Measurements from ENCODE around the gene SYT17.

SYT17 gene

DNA sequence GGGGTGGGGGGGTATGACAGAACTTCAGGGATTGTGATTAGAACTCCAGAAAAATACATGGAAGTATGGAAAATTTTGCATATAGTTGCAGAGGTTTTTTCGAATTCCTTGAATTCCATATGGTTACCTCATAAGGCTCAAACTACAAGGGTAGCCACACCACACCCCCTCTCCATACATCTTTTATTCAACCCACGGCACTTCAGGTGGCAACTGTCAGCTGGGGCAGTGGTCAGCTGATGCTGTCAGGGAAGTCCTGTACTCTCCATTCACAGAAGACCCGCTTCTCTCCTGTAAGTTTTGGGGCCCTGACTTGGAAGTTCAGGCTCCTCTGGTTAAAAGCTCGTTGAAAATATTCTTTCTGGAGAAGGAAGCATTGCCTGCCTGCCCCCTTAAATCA, 60.0 kb downstream of the SYT17 start:
- DNase-seq (ENCODE audit: low read depth in 1 of 2, low spot score in 1 of 2) = no peak
- Histone ChIP-seq H3K27me3 (ENCODE audit: insufficient read depth, poor library complexity, severe bottlenecking) (no peaks in the 10 kb centered on the region), H3K27ac (replicated peaks) (no peak overlapping the region), H3K4me3 (replicated peaks; ENCODE audit: insufficient read depth, low read length) (no peak overlapping the region)
- TF ChIP-seq POLR2AphosphoS5 (IDR thresholded peaks at IDR 0.05; ENCODE audit: low read depth) = no peak
- TF ChIP-seq, protein P1, sequence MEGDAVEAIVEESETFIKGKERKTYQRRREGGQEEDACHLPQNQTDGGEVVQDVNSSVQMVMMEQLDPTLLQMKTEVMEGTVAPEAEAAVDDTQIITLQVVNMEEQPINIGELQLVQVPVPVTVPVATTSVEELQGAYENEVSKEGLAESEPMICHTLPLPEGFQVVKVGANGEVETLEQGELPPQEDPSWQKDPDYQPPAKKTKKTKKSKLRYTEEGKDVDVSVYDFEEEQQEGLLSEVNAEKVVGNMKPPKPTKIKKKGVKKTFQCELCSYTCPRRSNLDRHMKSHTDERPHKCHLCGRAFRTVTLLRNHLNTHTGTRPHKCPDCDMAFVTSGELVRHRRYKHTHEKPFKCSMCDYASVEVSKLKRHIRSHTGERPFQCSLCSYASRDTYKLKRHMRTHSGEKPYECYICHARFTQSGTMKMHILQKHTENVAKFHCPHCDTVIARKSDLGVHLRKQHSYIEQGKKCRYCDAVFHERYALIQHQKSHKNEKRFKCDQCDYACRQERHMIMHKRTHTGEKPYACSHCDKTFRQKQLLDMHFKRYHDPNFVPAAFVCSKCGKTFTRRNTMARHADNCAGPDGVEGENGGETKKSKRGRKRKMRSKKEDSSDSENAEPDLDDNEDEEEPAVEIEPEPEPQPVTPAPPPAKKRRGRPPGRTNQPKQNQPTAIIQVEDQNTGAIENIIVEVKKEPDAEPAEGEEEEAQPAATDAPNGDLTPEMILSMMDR (IDR thresholded peaks at IDR 0.05; ENCODE audit: insufficient read depth, low read length) = no peak
- no peak for TF ChIP-seq GABPA (IDR thresholded peaks at IDR 0.05; ENCODE audit: low read depth)
- TF ChIP-seq, protein P2, sequence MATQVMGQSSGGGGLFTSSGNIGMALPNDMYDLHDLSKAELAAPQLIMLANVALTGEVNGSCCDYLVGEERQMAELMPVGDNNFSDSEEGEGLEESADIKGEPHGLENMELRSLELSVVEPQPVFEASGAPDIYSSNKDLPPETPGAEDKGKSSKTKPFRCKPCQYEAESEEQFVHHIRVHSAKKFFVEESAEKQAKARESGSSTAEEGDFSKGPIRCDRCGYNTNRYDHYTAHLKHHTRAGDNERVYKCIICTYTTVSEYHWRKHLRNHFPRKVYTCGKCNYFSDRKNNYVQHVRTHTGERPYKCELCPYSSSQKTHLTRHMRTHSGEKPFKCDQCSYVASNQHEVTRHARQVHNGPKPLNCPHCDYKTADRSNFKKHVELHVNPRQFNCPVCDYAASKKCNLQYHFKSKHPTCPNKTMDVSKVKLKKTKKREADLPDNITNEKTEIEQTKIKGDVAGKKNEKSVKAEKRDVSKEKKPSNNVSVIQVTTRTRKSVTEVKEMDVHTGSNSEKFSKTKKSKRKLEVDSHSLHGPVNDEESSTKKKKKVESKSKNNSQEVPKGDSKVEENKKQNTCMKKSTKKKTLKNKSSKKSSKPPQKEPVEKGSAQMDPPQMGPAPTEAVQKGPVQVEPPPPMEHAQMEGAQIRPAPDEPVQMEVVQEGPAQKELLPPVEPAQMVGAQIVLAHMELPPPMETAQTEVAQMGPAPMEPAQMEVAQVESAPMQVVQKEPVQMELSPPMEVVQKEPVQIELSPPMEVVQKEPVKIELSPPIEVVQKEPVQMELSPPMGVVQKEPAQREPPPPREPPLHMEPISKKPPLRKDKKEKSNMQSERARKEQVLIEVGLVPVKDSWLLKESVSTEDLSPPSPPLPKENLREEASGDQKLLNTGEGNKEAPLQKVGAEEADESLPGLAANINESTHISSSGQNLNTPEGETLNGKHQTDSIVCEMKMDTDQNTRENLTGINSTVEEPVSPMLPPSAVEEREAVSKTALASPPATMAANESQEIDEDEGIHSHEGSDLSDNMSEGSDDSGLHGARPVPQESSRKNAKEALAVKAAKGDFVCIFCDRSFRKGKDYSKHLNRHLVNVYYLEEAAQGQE (IDR thresholded peaks at IDR 0.05; ENCODE audit: insufficient replicate concordance, low read depth) = no peak
- no peak for TF ChIP-seq SPI1 (IDR thresholded peaks at IDR 0.05; ENCODE audit: borderline replicate concordance, low read depth)

GRCh38 chr16:19228575-19228974, 60.5 kb downstream of the SYT17 start:
- no peak for DNase-seq (ENCODE audit: low read depth in 1 of 2, low spot score in 1 of 2)
- TF ChIP-seq GABPA (IDR thresholded peaks at IDR 0.05; ENCODE audit: low read depth) (no peak), POLR2AphosphoS5 (IDR thresholded peaks at IDR 0.05; ENCODE audit: low read depth) (no peak), SPI1 (IDR thresholded peaks at IDR 0.05; ENCODE audit: borderline replicate concordance, low read depth) (no peak)
- TF ChIP-seq, protein P1 (IDR thresholded peaks at IDR 0.05; ENCODE audit: insufficient read depth, low read length) = no peak
- TF ChIP-seq, protein P2 (IDR thresholded peaks at IDR 0.05; ENCODE audit: insufficient replicate concordance, low read depth) = no peak

GRCh38 chr16:19230575-19230974, 62.5 kb downstream of the SYT17 start:
- no peak for TF ChIP-seq SPI1 (IDR thresholded peaks at IDR 0.05; ENCODE audit: borderline replicate concordance, low read depth)
- TF ChIP-seq, protein P2 (IDR thresholded peaks at IDR 0.05; ENCODE audit: insufficient replicate concordance, low read depth) = no peak
- TF ChIP-seq GABPA (IDR thresholded peaks at IDR 0.05; ENCODE audit: low read depth) = no peak
- TF ChIP-seq POLR2AphosphoS5 (IDR thresholded peaks at IDR 0.05; ENCODE audit: low read depth) = no peak
- TF ChIP-seq, protein P1 (IDR thresholded peaks at IDR 0.05; ENCODE audit: insufficient read depth, low read length) = no peak

More at GRCh38 chr16:19228575-19228974, 60.5 kb downstream of the SYT17 start:
- Histone ChIP-seq H3K4me3 (replicated peaks; ENCODE audit: insufficient read depth, low read length) (no peak overlapping the region), H3K27me3 (ENCODE audit: insufficient read depth, poor library complexity, severe bottlenecking) (no peaks in the 10 kb centered on the region), H3K27ac (replicated peaks) (no peak overlapping the region)

More at GRCh38 chr16:19230575-19230974, 62.5 kb downstream of the SYT17 start:
- Histone ChIP-seq H3K27me3 (ENCODE audit: insufficient read depth, poor library complexity, severe bottlenecking) (no peaks in the 10 kb centered on the region), H3K4me3 (replicated peaks; ENCODE audit: insufficient read depth, low read length) (no peak overlapping the region), H3K27ac (replicated peaks) (no peak overlapping the region)
- no peak for DNase-seq (ENCODE audit: low read depth in 1 of 2, low spot score in 1 of 2)
